ENCODE measurements around the gene OPHN1. TPM values are rescaled to one million over a fixed set of nuclear protein-coding genes. Genes with fewer than 3 reads are reported as not detected.

The OPHN1 gene
- total RNA-seq, 1 donor from 2014 or later, result 3.7 TPM

DNA sequence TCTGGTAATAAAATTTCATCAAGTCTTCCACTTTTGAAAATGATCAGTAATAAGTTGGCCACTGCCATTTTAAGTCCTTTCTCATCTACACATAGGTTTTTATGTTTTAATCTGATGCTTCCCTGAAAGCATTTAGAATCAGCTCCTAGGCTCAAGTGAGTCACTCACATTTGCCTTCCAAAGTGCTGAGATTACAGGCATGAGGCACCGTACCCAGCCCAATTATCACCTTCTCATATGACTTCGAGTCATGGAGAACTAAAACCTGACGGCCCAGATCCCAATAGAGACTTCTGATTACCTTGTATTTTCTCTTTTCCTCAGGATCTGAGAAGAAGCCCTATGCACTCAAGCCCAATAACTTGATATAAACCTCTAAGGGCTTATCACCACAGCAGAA is 140.8 kb downstream of the OPHN1 start:
- H3K9ac ChIP-seq (ENCODE audit: low read length), result no peak overlapping the region
- DNase-seq (ENCODE audit: low read depth) (peak; percentile 8), FAIRE-seq (peak; percentile 88)
- Mint-ChIP-seq H3K36me3 (ENCODE audit: low read depth, unreplicated experiment) (no peaks in the 10 kb centered on the region), H3K4me1 (ENCODE audit: low read depth, unreplicated experiment) (no peaks in the 10 kb centered on the region), H3K27ac (ENCODE audit: unreplicated experiment) (no peak overlapping the region), H3K27me3 (ENCODE audit: low read depth, unreplicated experiment) (no peaks in the 10 kb centered on the region), H3K4me3 (ENCODE audit: unreplicated experiment) (no peak overlapping the region), H3K9me3 (ENCODE audit: unreplicated experiment) (no peaks in the 10 kb centered on the region)
- no peaks in the 10 kb centered on the region for H4K20me1 ChIP-seq (ENCODE audit: insufficient read depth, low read length)
- H3K27me3 ChIP-seq (ENCODE audit: insufficient read depth, low read length), result no peaks in the 10 kb centered on the region
- H3K4me1 ChIP-seq (ENCODE audit: insufficient read depth, low read length), result no peaks in the 10 kb centered on the region
- H3K79me2 ChIP-seq (ENCODE audit: insufficient read depth, low read length), result no peaks in the 10 kb centered on the region
- no peaks in the 10 kb centered on the region for H3K9me3 ChIP-seq (ENCODE audit: insufficient read depth, low read depth, low read length)
- no peak overlapping the region for H2AFZ ChIP-seq (ENCODE audit: low read depth, low read length)
- no peak overlapping the region for H3K4me2 ChIP-seq (ENCODE audit: low read length)
- no peaks in the 10 kb centered on the region for H3K36me3 ChIP-seq (ENCODE audit: insufficient read depth, low read length)
- no peak overlapping the region for H3K4me3 ChIP-seq (ENCODE audit: insufficient read depth, low read depth, low read length)
- H3K27ac ChIP-seq (ENCODE audit: low read depth, low read length), result no peak overlapping the region
- no peak for TF ChIP-seq EZH2 (IDR thresholded peaks at IDR 0.05; ENCODE audit: insufficient read depth, low read length)
- TF ChIP-seq, protein P1, sequence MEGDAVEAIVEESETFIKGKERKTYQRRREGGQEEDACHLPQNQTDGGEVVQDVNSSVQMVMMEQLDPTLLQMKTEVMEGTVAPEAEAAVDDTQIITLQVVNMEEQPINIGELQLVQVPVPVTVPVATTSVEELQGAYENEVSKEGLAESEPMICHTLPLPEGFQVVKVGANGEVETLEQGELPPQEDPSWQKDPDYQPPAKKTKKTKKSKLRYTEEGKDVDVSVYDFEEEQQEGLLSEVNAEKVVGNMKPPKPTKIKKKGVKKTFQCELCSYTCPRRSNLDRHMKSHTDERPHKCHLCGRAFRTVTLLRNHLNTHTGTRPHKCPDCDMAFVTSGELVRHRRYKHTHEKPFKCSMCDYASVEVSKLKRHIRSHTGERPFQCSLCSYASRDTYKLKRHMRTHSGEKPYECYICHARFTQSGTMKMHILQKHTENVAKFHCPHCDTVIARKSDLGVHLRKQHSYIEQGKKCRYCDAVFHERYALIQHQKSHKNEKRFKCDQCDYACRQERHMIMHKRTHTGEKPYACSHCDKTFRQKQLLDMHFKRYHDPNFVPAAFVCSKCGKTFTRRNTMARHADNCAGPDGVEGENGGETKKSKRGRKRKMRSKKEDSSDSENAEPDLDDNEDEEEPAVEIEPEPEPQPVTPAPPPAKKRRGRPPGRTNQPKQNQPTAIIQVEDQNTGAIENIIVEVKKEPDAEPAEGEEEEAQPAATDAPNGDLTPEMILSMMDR (IDR thresholded peaks at IDR 0.05; ENCODE audit: insufficient read depth, low read depth, low read length), result no peak

DNA sequence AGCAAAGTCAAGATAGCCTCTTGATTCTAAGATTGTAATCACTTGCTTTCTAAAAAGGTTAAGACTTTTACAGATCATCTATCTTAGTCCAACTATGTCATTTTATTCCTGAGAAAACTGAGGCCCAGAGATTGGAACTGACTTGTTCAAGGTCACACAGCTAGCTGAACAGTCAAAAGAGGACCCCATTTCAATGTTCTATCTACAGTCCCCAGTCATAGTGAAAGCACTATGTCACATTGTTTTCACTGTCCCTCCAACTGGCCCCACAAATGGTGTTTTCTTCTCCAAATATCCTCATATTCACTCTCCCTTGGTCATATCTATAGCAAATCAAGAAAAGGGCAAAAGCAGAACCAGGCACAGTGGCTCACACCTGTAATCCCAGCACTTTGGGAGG is 145.2 kb downstream of the OPHN1 start:
- H3K9me3 ChIP-seq (ENCODE audit: insufficient read depth, low read depth, low read length), result no peaks in the 10 kb centered on the region
- no peak overlapping the region for H3K9ac ChIP-seq (ENCODE audit: low read length)
- H3K27ac ChIP-seq (ENCODE audit: low read depth, low read length), result no peak overlapping the region
- H3K4me1 ChIP-seq (ENCODE audit: insufficient read depth, low read length), result no peaks in the 10 kb centered on the region
- H4K20me1 ChIP-seq (ENCODE audit: insufficient read depth, low read length), result no peaks in the 10 kb centered on the region
- no peaks in the 10 kb centered on the region for H3K27me3 ChIP-seq (ENCODE audit: insufficient read depth, low read length)
- no peak for TF ChIP-seq EZH2 (IDR thresholded peaks at IDR 0.05; ENCODE audit: insufficient read depth, low read length)
- TF ChIP-seq, protein P1 (IDR thresholded peaks at IDR 0.05; ENCODE audit: insufficient read depth, low read depth, low read length), result no peak
- no peaks in the 10 kb centered on the region for H3K79me2 ChIP-seq (ENCODE audit: insufficient read depth, low read length)
- Mint-ChIP-seq H3K4me1 (ENCODE audit: low read depth, unreplicated experiment) (no peaks in the 10 kb centered on the region), H3K4me3 (ENCODE audit: unreplicated experiment) (no peak overlapping the region), H3K36me3 (ENCODE audit: low read depth, unreplicated experiment) (no peaks in the 10 kb centered on the region), H3K9me3 (ENCODE audit: unreplicated experiment) (no peaks in the 10 kb centered on the region), H3K27me3 (ENCODE audit: low read depth, unreplicated experiment) (no peaks in the 10 kb centered on the region), H3K27ac (ENCODE audit: unreplicated experiment) (no peak overlapping the region)
- no peak overlapping the region for H2AFZ ChIP-seq (ENCODE audit: low read depth, low read length)
- H3K4me3 ChIP-seq (ENCODE audit: insufficient read depth, low read depth, low read length), result no peak overlapping the region
- H3K36me3 ChIP-seq (ENCODE audit: insufficient read depth, low read length), result no peaks in the 10 kb centered on the region
- FAIRE-seq (peak; percentile 67), DNase-seq (ENCODE audit: low read depth) (no peak)
- no peak overlapping the region for H3K4me2 ChIP-seq (ENCODE audit: low read length)

DNA sequence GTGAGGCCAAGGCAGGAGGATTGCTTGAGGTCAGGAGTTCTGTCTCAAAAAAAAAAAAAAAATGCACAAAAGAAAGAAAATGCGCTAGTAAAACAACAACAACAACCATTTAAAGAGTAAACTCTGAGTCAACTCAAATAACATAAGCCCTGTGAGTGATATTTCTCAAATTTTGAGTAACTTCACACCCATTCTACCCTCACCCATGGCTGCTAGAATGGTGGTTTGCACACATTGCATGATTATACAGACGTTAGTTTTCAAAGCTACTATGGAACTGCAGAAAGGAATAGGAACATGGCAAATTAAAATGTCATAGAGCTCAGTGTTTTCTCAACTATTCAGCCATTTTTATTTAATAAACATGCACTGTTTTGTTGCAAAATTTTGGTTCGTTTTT is 145.9 kb downstream of the OPHN1 start:
- Histone ChIP-seq H2AFZ (ENCODE audit: low read depth, low read length) (no peak overlapping the region), H3K4me2 (ENCODE audit: low read length) (no peak overlapping the region), H3K9me3 (ENCODE audit: insufficient read depth, low read depth, low read length) (no peaks in the 10 kb centered on the region), H4K20me1 (ENCODE audit: insufficient read depth, low read length) (no peaks in the 10 kb centered on the region), H3K4me1 (ENCODE audit: insufficient read depth, low read length) (no peaks in the 10 kb centered on the region), H3K9ac (ENCODE audit: low read length) (no peak overlapping the region), H3K79me2 (ENCODE audit: insufficient read depth, low read length) (no peaks in the 10 kb centered on the region), H3K36me3 (ENCODE audit: insufficient read depth, low read length) (no peaks in the 10 kb centered on the region), H3K27me3 (ENCODE audit: insufficient read depth, low read length) (no peaks in the 10 kb centered on the region), H3K27ac (ENCODE audit: low read depth, low read length) (no peak overlapping the region), H3K4me3 (ENCODE audit: insufficient read depth, low read depth, low read length) (no peak overlapping the region)
- H3K27me3 Mint-ChIP-seq (ENCODE audit: low read depth, unreplicated experiment), result no peaks in the 10 kb centered on the region
- H3K27ac Mint-ChIP-seq (ENCODE audit: unreplicated experiment), result no peak overlapping the region
- H3K4me3 Mint-ChIP-seq (ENCODE audit: unreplicated experiment), result no peak overlapping the region
- no peak for DNase-seq (ENCODE audit: low read depth)
- FAIRE-seq, result no peak
- no peaks in the 10 kb centered on the region for H3K9me3 Mint-ChIP-seq (ENCODE audit: unreplicated experiment)
- no peaks in the 10 kb centered on the region for H3K4me1 Mint-ChIP-seq (ENCODE audit: low read depth, unreplicated experiment)
- TF ChIP-seq EZH2 (IDR thresholded peaks at IDR 0.05; ENCODE audit: insufficient read depth, low read length), result no peak
- TF ChIP-seq, protein P1 (IDR thresholded peaks at IDR 0.05; ENCODE audit: insufficient read depth, low read depth, low read length), result no peak
- H3K36me3 Mint-ChIP-seq (ENCODE audit: low read depth, unreplicated experiment), result no peaks in the 10 kb centered on the region
